Measurements from ENCODE around the gene NUCB1.
A peak's percentile ranks its signal among the peaks of the same experiment; 100 is the strongest.

NUCB1 gene

DNA sequence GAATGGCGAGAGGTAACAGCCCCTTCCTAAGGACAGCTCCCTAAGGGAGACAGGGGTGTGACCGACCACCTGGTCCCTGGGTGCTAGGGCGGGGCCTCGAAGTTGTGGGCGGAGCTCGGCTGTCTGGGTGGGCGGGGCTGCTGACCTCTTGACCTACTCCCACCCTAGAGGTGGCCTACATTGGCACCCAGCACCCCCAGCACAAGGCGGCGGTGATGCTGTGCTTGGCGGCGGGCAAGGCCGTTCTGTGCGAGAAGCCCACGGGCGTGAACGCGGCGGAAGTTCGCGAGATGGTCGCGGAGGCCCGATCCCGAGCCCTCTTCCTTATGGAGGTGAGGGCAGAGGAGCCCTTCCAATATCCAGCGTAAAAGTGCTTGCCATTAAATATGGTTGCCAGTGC, 35.8 kb downstream of the NUCB1 start:
- DNase-seq (ENCODE audit: low spot score): no peak

- DNase-seq (ENCODE audit: low spot score): no peak
Observed at GRCh38 chr19:48938256-48938655, 38.1 kb downstream of the NUCB1 start.

DNA sequence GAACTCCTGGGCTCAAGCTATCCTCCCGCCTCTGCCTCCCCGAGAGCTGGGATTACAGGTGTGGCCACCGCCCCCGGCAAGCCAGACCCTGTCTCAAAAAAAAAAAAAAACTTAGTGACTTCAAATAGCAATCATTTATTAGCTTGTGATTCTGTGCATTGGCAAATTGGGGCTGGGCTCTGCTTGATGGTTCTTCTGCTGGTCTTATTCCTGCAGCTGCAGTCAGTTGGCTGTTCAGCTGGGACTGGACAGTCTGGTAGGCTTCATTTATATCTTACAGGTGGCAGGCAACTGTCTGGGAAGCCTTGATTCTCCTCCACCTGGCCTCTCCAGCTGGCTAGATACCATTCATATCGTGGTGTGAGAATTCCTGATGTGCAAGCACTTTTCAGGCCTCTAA, 40.8 kb downstream of the NUCB1 start:
- no peak for DNase-seq (ENCODE audit: low spot score)

- DNase-seq (ENCODE audit: low spot score): no peak
Observed at GRCh38 chr19:48943081-48943480, 43.0 kb downstream of the NUCB1 start.

- no peak for DNase-seq (ENCODE audit: low spot score)
Observed at GRCh38 chr19:48945415-48945814, 45.3 kb downstream of the NUCB1 start.

DNA sequence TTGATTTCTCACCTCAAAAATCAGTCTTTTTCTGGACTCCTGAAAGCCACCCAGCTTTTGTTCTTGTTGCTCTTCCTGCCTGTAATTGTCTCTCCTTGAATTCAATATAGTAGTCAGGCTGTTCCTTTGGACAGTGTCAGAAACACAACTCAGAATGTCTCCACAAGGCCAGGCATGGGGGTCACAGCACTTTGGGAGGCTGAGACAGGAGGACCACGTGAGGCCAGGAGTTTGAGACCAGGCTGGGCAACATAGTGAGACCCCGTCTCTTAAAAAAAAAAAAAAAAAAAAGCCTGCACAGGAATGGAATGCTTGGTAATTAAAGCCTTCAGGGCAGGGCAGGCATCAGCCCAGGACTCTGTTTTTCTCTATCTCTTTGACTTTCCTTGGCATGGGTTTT, 45.7 kb downstream of the NUCB1 start:
- DNase-seq (ENCODE audit: low spot score): no peak

- DNase-seq (ENCODE audit: low spot score): no peak
Observed at GRCh38 chr19:48946463-48947257, 46.5 kb downstream of the NUCB1 start.

DNA sequence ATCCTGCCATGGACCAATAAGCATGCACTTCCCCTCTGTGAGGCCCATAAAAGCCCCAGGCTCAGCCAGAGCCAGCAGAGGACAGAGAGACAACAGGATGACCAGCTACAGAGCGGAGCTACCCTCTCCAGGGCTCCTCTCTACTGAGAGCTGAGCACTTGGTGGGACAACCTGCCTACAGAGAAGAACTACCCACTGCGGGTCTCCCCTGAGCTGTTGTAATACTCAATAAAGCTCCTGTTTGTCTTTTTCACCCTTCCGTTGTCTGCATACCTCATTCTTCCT, 47.1 kb downstream of the NUCB1 start:
- no peak for DNase-seq (ENCODE audit: low spot score)

DNA sequence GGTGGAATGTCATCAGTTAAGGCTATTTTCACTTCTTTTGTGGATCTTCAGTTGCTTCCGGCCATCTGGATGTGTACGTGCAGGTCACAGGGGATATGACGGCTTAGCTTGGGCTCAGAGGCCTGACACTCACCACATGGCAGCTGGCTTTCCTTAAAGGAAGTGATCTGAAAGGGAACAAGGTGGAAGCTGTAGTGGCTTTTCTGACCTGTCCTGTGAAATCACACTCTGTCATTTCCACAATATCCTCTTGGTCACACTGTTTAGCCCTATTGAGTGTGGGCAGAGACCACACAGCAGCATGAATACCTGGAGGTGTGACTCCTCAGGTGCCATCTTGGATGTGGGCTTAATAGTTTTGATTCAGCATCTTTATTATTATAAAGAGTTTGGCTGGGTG, 50.0 kb downstream of the NUCB1 start:
- DNase-seq (ENCODE audit: low spot score): no peak

- no peak for DNase-seq (ENCODE audit: low spot score)
Observed at GRCh38 chr19:48950830-48951519, 50.9 kb downstream of the NUCB1 start.

- no peak for DNase-seq (ENCODE audit: low spot score)
Observed at GRCh38 chr19:48953141-48953540, 53.0 kb downstream of the NUCB1 start.

DNA sequence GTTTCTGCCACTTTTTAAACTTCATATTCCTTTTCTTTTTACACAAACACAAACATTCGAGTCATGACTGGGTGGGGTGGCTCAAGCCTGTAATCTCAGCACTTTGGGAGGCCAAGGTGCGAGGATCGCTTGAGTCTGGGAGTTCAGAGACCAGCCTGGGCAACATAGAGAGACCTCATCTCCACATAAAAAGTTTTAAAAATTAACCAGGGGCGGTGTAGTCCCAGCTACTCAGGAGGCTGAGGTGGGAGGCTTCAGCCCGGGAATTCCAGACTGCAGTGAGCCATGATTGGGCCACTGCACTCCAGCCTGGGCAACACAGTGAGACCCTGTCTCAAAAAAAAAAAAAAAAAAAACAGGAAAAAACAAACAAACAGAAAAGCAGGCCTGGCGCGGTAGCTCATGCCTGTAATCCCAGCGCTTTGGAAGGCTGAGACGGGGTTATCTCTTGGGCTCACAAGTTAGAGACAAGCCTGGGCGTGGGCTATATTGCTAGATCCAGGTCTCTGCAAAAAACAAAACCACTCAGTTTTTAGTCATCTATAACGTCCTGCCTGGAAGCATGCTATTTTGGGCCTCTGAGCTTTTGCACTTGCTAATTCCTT, 54.0 kb downstream of the NUCB1 start:
- no peak for DNase-seq (ENCODE audit: low spot score)

GRCh38 chr19:48954595-48955307, 54.6 kb downstream of the NUCB1 start, which contains the start of gene BAX:
BAX (plus strand) TSS chr19:48954875; CDS start chr19:48954929, 54 bp downstream.
- peak; percentile 95 for DNase-seq (ENCODE audit: low spot score)

- DNase-seq (ENCODE audit: low spot score): no peak
Observed at GRCh38 chr19:48955308-48955958, 55.3 kb downstream of the NUCB1 start.

DNA sequence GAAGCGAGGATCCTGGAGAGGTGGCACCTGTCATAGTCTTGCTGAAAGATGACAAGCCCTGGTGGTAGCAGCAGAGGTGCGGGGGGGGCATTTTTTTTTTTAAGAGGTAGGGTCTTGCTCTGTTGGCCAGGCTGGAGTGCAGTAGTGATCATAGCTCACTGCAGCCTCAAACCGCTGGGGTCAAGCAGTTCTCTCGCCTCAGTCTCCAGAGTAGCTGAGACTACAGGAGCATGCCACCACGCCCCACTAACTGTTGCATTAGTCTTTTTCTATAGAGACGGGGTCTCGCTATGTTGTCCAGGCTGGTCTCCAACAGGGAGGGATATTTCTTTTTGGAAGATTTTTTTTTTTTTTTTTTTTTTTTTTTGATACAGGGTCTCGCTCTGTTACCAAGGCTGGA, 57.9 kb downstream of the NUCB1 start:
- no peak for DNase-seq (ENCODE audit: low spot score)

DNA sequence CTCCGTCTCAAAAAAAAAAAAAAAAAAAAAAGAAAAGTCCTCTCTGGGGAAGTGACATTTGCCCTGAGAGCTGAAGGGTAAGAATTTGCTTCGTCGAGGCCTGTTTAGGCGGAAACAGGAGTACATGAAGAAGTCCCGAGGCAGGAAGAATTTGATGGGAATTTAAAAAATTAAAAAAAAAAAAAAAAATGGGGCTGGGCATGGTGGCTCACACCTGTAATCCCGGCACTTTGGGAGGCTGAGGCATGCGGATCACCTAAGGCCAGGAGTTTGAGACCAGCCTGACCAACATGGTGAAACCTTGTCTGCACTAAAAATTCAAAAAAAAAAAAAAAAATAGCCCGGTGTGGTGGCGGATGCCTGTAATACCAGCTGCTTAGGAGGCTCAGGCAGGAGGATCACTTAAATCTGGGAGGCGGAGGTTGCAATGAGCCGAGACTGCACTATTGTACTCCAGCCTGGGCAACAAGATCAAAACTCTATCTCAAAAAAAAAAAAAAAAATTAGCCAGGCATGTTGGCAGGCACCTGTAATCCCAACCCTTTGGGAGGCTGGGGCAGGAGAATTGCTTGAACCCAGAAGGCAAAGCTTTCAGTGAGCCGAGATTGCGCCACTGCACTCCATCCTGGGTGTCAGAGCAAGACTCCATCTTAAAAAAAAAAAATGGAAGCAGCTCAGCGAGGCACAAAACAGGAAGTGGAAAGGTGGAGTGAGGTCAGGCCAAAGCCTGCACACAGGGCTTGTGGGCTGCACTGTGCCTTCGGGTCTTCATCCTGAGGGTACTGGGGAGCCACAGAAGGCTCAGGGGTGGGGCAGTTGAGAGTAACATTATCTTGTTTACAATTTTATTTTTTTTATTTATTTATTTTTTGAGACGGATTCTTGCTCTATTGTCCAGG, 59.5 kb downstream of the NUCB1 start:
- DNase-seq (ENCODE audit: low spot score): no peak

- no peak for DNase-seq (ENCODE audit: low spot score)
Observed at GRCh38 chr19:48961051-48961649, 61.0 kb downstream of the NUCB1 start.

- DNase-seq (ENCODE audit: low spot score): no peak
Observed at GRCh38 chr19:48961673-48962028, 61.5 kb downstream of the NUCB1 start.

GRCh38 chr19:48962029-48962848, 62.1 kb downstream of the NUCB1 start:
- peak; percentile 49 for DNase-seq (ENCODE audit: low spot score)

DNA sequence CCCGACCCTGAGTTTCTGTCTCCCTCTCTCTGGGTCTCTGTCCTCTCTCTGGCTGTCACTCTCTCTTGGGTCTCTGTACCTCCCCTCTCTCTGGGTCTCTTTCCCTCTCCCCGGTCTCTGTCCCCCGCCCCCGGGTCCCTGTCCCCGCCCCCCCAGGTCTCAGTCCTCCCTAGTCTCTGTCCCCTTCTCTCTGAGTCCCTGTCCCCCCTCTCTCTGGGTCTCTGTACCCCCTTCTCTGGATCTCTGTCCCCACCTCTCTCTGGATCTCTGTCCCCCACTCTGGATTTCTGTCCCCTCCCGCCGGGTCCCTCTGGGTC, 62.7 kb downstream of the NUCB1 start:
- no peak for DNase-seq (ENCODE audit: low spot score)

Data from Ammon's horn (tissue), 1 donor.